NCI-H345 treated with DMSO at 0.1 percent for 48 hours (cell line): ENCODE measurements around the gene GP5.

Source experiments
- DNase-seq: peaks from one replicate; lab custom pipeline; 2025; ENCODE audit not compliant: unreplicated experiment; lab: John Stamatoyannopoulos, UW

Gene GP5

GRCh38 chr3:194351080-194351672 lies 47.9 kb downstream of the GP5 start, which contains the start of gene CPN2:
CPN2 (minus strand) TSS chr3:194351328; CDS start chr3:194342702, 8,626 bp downstream.
- DNase-seq, result no peak

DNA sequence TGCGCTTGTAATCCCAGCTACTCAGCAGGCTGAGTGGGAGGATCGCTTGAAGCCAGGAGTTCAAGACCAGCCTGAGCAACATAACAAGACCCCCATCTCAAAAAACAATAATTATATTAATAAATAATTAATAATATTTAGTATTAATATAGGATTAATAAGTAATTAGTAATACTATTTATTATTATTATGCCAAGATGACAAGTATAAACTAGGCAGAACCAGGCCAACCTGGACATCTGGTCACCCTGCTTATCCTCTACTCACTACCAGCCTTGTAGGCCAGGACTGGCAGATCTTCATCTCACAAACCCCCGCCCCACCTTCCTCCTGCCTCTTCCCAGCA lies 48.4 kb downstream of the GP5 start:
- no peak for DNase-seq

GRCh38 chr3:194348354-194348753 lies 50.7 kb downstream of the GP5 start:
- DNase-seq, result no peak

DNA sequence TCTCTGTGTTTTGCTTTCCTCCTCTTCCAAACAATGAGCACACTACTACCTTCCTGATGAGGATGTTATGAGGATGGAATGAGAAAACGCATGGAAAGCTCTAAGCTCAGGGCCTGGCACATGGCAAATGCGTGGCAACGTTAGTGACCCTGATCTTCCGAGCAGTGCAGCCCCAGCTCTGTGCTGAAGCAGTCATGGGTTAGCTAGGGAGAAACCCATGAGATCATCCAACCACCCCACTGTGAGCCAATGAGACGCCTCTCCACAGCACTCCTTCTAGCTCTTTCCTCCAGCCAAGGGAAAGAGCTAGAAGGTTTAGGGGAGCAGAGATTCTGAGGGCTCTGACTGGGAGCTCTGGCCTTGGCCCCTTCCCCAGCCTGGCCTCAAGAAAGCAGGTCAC lies 52.4 kb downstream of the GP5 start:
- DNase-seq, result no peak

DNA sequence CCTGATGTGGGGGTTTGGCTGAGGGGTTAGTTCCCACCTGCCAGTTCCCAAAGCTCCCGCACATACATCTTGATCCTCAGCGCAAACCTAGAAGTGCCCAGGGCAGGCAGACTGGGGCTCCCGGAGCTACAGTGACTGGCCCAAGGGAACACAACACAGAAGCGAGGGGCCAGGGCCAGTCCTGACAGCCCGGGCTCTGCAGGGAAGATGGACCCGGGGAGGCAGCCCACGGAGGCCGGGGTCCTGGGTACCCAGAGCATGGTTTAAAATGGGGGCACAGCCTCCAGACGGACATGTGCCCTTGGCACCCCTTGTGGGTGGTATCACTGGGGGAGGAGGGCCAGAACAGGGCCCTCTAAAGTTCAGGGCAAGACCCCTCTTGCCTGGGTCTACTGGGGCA lies 53.0 kb downstream of the GP5 start:
- DNase-seq, result no peak
